Naive B cell (primary cell): ENCODE data around the gene MBNL2. TPM values are rescaled to one million over a fixed set of nuclear protein-coding genes. Genes with fewer than 3 reads are reported as not detected.
"Not testable (repeated sequence)": the region's sequence is repeated elsewhere in the genome, so short reads cannot be mapped to it uniquely, and the experiment has no call there.

Experiments used
- ATAC-seq, 2 donors: fragments of 150-1000 bp; cut with Tn5 transposase; 2 replicates each; pipeline ENCODE4 v1.10.0; 2021; ENCODE audit warnings: low read depth in 2 of 2, mild to moderate bottlenecking in 2 of 2, moderate library complexity in 2 of 2
- DNase-seq: peaks from one replicate; pipeline ENCODE4 v3.0.0; 2022
- H3K27ac Mint-ChIP-seq, 6 donors: one replicate each; pipeline ENCODE4 v1.8.0; 2020 to 2022; ENCODE audit warnings: mild to moderate bottlenecking in 6 of 6, mixed read lengths in 6 of 6, moderate library complexity in 5 of 6, inconsistent platforms in 2 of 6
- H3K27me3 Mint-ChIP-seq, 3 donors: one replicate each; pipeline ENCODE4 v1.8.0; 2021 to 2022; ENCODE audit warnings: mixed read lengths in 3 of 3, mild to moderate bottlenecking in 1 of 3
- H3K36me3 Mint-ChIP-seq, 2 donors: one replicate each; pipeline ENCODE4 v1.8.0; 2020 to 2022; ENCODE audit warnings: mixed read lengths in 2 of 2, inconsistent platforms in 1 of 2, mild to moderate bottlenecking in 1 of 2
- H3K4me1 Mint-ChIP-seq, 3 donors: one replicate each; pipeline ENCODE4 v1.8.0; 2020 to 2022; ENCODE audit warnings: mixed read lengths in 3 of 3, inconsistent platforms in 1 of 3, mild to moderate bottlenecking in 1 of 3, moderate library complexity in 1 of 3
- H3K4me3 Mint-ChIP-seq, 8 donors: one replicate each; pipeline ENCODE4 v1.8.0; 2020 to 2022; ENCODE audit warnings: mild to moderate bottlenecking in 8 of 8, mixed read lengths in 8 of 8, moderate library complexity in 8 of 8, inconsistent platforms in 2 of 8
- H3K9me3 Mint-ChIP-seq, 7 donors: one replicate each; pipeline ENCODE4 v1.8.0; 2020 to 2022; ENCODE audit warnings: mixed read lengths in 7 of 7, mild to moderate bottlenecking in 5 of 7, inconsistent platforms in 2 of 7, moderate library complexity in 1 of 7
- polyA plus RNA-seq, 6 donors: library from polyadenylated mRNA; unstranded; fragments of 300-500 nt; fragmentation: Illumina TruSeq; gene quantifications; one replicate each; pipeline ENCODE4 v1.2.3, GENCODE V29; 2021; ENCODE audit warnings: low read depth in 6 of 6

The MBNL2 gene
- polyA plus RNA-seq, 6 donors from 2014 or later, result 18.2 to 36.1 (median 21.3) TPM

- no peak overlapping the region for H3K4me3 Mint-ChIP-seq
- no peaks in the 10 kb centered on the region for H3K4me1 Mint-ChIP-seq
- H3K36me3 Mint-ChIP-seq, result peaks cover 8 to 11% of the 10 kb centered on the region in 2 donors
- peak overlapping the region in 1 of 6 donors; percentile 38 for H3K27ac Mint-ChIP-seq
- H3K27me3 Mint-ChIP-seq, result no peaks in the 10 kb centered on the region
- no peaks in the 10 kb centered on the region for H3K9me3 Mint-ChIP-seq
- DNase-seq (no peak), ATAC-seq (no peak)
Measured at GRCh38 chr13:97341135-97341534, 119.0 kb downstream of the MBNL2 start.

DNA sequence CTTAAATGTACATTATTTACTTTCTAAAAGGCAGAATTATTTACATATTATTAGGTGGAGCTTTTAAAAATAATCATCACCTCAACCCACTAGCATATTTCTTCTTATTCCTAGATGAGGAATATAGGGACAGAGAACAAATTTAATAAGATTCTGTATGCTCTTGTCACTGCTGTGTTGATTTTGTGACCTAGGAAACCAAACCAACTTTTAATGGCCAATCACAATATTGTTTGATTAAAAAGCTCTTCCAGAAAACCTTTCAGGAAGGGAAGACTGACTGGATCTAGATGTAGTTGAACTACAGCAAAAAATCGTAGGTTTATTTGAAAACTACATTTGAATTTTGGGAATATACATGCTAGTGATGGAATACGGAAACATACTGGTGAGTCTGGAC, 120.0 kb downstream of the MBNL2 start:
- Mint-ChIP-seq H3K9me3 (no peaks in the 10 kb centered on the region), H3K27ac (no peak overlapping the region), H3K36me3 (peaks cover 11 to 15% of the 10 kb centered on the region in 2 donors), H3K4me3 (no peak overlapping the region), H3K4me1 (no peaks in the 10 kb centered on the region), H3K27me3 (no peaks in the 10 kb centered on the region)
- no peak for ATAC-seq
- DNase-seq, result no peak

DNA sequence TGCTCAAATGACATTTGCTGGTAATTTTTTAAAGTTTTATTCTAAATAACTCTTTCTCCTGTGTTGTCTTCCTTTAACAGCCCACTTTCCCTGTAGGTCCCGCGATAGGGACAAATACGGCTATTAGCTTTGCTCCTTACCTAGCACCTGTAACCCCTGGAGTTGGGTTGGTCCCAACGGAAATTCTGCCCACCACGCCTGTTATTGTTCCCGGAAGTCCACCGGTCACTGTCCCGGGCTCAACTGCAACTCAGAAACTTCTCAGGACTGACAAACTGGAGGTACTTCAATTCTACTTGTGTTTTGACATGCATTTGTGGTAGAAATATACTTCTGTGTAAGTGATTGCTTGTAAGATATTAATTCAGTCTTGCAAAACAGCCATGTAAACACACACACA, 120.8 kb downstream of the MBNL2 start:
- Mint-ChIP-seq H3K27me3 (no peaks in the 10 kb centered on the region), H3K4me3 (no peak overlapping the region), H3K4me1 (no peaks in the 10 kb centered on the region), H3K27ac (no peak overlapping the region), H3K9me3 (no peaks in the 10 kb centered on the region), H3K36me3 (peaks cover 11 to 15% of the 10 kb centered on the region in 2 donors)
- ATAC-seq (no peak), DNase-seq (no peak)

- peak overlapping the region in 1 of 6 donors; percentile 44 for H3K27ac Mint-ChIP-seq
- DNase-seq (peak; percentile 7), ATAC-seq (peak in 1 of 2 donors; percentile 41)
- no peak overlapping the region for H3K4me3 Mint-ChIP-seq
- H3K36me3 Mint-ChIP-seq, result peaks cover 11 to 15% of the 10 kb centered on the region in 2 donors
- H3K27me3 Mint-ChIP-seq, result no peaks in the 10 kb centered on the region
- H3K9me3 Mint-ChIP-seq, result no peaks in the 10 kb centered on the region
- no peaks in the 10 kb centered on the region for H3K4me1 Mint-ChIP-seq
Measured at GRCh38 chr13:97344265-97345175, 122.4 kb downstream of the MBNL2 start.

GRCh38 chr13:97346097-97346496, 124.0 kb downstream of the MBNL2 start:
- ATAC-seq (no peak), DNase-seq (no peak)
- Mint-ChIP-seq H3K27me3 (no peaks in the 10 kb centered on the region), H3K36me3 (peaks cover 15 to 19% of the 10 kb centered on the region in 2 donors), H3K4me1 (no peaks in the 10 kb centered on the region), H3K9me3 (no peaks in the 10 kb centered on the region), H3K27ac (no peak overlapping the region), H3K4me3 (no peak overlapping the region)

GRCh38 chr13:97346561-97347254, 124.6 kb downstream of the MBNL2 start:
- Mint-ChIP-seq H3K36me3 (peaks cover 15 to 19% of the 10 kb centered on the region in 2 donors), H3K27ac (no peak overlapping the region), H3K27me3 (no peaks in the 10 kb centered on the region), H3K4me1 (no peaks in the 10 kb centered on the region), H3K4me3 (no peak overlapping the region), H3K9me3 (no peaks in the 10 kb centered on the region)
- ATAC-seq (no peak), DNase-seq (no peak)

GRCh38 chr13:97347255-97347932, 125.3 kb downstream of the MBNL2 start:
- Mint-ChIP-seq H3K4me3 (no peak overlapping the region), H3K36me3 (peaks cover 15 to 19% of the 10 kb centered on the region in 2 donors), H3K27me3 (no peaks in the 10 kb centered on the region), H3K4me1 (no peaks in the 10 kb centered on the region), H3K27ac (no peak overlapping the region), H3K9me3 (no peaks in the 10 kb centered on the region)
- ATAC-seq (no peak), DNase-seq (no peak)

DNA sequence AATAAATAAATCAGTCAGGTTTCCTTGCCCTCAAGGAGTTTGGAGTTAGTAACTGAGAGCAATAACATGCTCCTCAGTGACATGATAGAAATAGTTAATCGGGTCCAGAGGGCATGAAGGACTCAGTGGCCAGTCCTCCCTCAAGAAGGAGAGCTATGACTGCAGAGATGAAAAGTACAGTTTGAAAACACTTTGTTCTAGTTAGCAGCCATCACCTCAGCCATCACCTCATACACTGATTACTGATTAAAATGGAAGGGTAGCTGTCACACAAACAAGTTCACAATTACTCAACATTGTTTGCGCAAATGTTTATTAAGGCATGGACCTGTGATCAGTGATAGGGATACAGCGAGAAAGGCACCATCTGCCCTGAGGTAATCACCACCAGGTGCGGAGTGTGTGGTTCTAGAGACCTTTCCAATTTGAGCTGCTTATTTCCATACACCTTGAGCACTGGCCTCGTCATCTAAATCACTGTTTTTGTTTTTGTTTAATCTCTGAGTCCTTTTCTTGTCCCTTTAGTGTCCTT, 126.5 kb downstream of the MBNL2 start:
- H3K4me1 Mint-ChIP-seq, result no peaks in the 10 kb centered on the region
- H3K27me3 Mint-ChIP-seq, result no peaks in the 10 kb centered on the region
- DNase-seq (no peak), ATAC-seq (no peak)
- no peaks in the 10 kb centered on the region for H3K9me3 Mint-ChIP-seq
- H3K4me3 Mint-ChIP-seq, result no peak overlapping the region
- H3K27ac Mint-ChIP-seq, result peak overlapping the region in 3 of 6 donors; percentile 2 to 64 (median 23)
- H3K36me3 Mint-ChIP-seq, result peaks cover 11 to 19% of the 10 kb centered on the region in 2 donors

- not testable (repeated sequence) for H3K27ac Mint-ChIP-seq, ATAC-seq, H3K27me3 Mint-ChIP-seq, H3K4me1 Mint-ChIP-seq, DNase-seq, H3K4me3 Mint-ChIP-seq, H3K9me3 Mint-ChIP-seq
- peaks cover 0 to 17% of the 10 kb centered on the region in 2 donors for H3K36me3 Mint-ChIP-seq
Measured at GRCh38 chr13:97352012-97352411, 129.9 kb downstream of the MBNL2 start.

DNA sequence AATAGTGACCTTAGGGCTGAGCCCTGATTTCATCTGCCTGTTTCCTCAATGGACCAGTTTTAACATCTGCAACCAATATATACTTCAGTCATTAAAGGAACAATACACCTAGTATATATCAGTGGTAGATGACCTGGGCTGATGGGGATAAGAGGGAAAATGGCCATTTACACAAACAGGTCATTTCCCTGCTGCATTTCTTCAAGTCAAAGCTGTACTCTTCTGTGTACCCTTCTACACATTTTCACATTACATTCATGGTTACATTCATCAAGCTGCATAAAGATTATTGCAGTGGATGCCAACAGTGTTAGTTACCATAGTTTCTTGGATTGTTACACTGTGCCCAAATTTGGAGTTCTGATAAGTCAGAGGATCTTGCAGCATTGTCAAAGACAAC, 130.7 kb downstream of the MBNL2 start:
- ATAC-seq (no peak), DNase-seq (no peak)
- H3K27me3 Mint-ChIP-seq, result no peaks in the 10 kb centered on the region
- H3K4me3 Mint-ChIP-seq, result no peak overlapping the region
- H3K27ac Mint-ChIP-seq, result no peak overlapping the region
- H3K4me1 Mint-ChIP-seq, result no peaks in the 10 kb centered on the region
- no peaks in the 10 kb centered on the region for H3K9me3 Mint-ChIP-seq
- peaks cover 0 to 23% of the 10 kb centered on the region in 2 donors for H3K36me3 Mint-ChIP-seq

- Mint-ChIP-seq H3K9me3 (no peaks in the 10 kb centered on the region), H3K36me3 (peaks cover 0 to 32% of the 10 kb centered on the region in 2 donors), H3K27me3 (no peaks in the 10 kb centered on the region), H3K4me3 (no peak overlapping the region), H3K4me1 (no peaks in the 10 kb centered on the region), H3K27ac (peak overlapping the region in 3 of 6 donors; percentile 27 to 30 (median 29))
- no peak for ATAC-seq
- no peak for DNase-seq
Measured at GRCh38 chr13:97353927-97354675, 132.0 kb downstream of the MBNL2 start.

- ATAC-seq (no peak), DNase-seq (no peak)
- H3K9me3 Mint-ChIP-seq, result no peaks in the 10 kb centered on the region
- H3K4me3 Mint-ChIP-seq, result no peak overlapping the region
- H3K27me3 Mint-ChIP-seq, result no peaks in the 10 kb centered on the region
- peaks cover 0 to 32% of the 10 kb centered on the region in 2 donors for H3K36me3 Mint-ChIP-seq
- H3K27ac Mint-ChIP-seq, result peak overlapping the region in 2 of 6 donors; percentile 12 to 29
- H3K4me1 Mint-ChIP-seq, result peaks cover 0 to 3% (median 0%) of the 10 kb centered on the region in 3 donors
Measured at GRCh38 chr13:97354808-97355207, 132.7 kb downstream of the MBNL2 start.

- DNase-seq (no peak), ATAC-seq (no peak)
- H3K4me1 Mint-ChIP-seq, result peaks cover 0 to 3% (median 0%) of the 10 kb centered on the region in 3 donors
- no peaks in the 10 kb centered on the region for H3K27me3 Mint-ChIP-seq
- peaks cover 10 to 32% of the 10 kb centered on the region in 2 donors for H3K36me3 Mint-ChIP-seq
- H3K4me3 Mint-ChIP-seq, result no peak overlapping the region
- no peak overlapping the region for H3K27ac Mint-ChIP-seq
- no peaks in the 10 kb centered on the region for H3K9me3 Mint-ChIP-seq
Measured at GRCh38 chr13:97356592-97356991, 134.5 kb downstream of the MBNL2 start.
